Measurements from ENCODE around the gene CLIP2.
"Not testable (repeated sequence)": the region's sequence is repeated elsewhere in the genome, so short reads cannot be mapped to it uniquely, and the experiment has no call there.

Gene CLIP2

DNA sequence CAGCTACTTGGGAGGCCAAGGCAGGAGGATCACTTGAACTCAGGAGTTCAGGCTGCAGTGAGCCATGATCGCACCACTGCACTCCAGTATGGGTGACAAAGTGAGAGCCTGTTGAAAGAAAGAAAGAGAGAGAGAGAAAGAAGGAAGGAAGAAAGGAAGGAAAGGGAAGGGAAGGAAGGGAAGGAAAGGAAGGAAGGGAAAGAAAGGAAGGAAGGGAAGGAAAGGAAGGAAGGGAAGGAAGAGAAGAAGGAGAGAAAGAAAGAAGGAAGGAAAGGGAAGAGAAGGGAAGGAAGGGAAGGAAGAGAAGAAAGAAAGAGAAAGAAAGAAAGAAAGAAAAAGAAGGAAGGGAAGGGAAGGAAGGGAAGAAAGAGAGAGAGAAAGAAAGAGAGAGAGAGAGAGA lies 61.5 kb downstream of the CLIP2 start:
- TF ChIP-seq ZNF366 (tag by site-specific recombination; conservative IDR thresholded peaks at IDR 0.05) (peak; percentile 82), ZNF560 (tag by site-specific recombination; IDR thresholded peaks at IDR 0.05; ENCODE audit: borderline replicate concordance) (no peak), PRDM1 (tag by site-specific recombination; IDR thresholded peaks at IDR 0.05) (peak; percentile 87), ZNF621 (tag by site-specific recombination; IDR thresholded peaks at IDR 0.05) (no peak)
- no peaks in the 10 kb centered on the region for H3K4me1 ChIP-seq (ENCODE audit: control insufficient read depth, insufficient read depth, low read length)
- H3K9me3 ChIP-seq (ENCODE audit: control insufficient read depth, insufficient read depth, low read depth, low read length): no peaks in the 10 kb centered on the region
- peaks cover 0 to 4% of the 10 kb centered on the region in 2 experiments; a peak in 1 of 3 replicates for H3K36me3 ChIP-seq (ENCODE audit: control insufficient read depth in 2 of 2, insufficient read depth in 1 of 2, low read length in 2 of 2)
- CTCF ChIA-PET: no interaction called here
- no peak overlapping the region for H3K4me3 ChIP-seq (ENCODE audit: low read depth, low read length)
- POLR2A ChIA-PET: no interaction called here
- no peak overlapping the region for H3K27ac ChIP-seq (ENCODE audit: extremely low read depth, low read depth, low read length)

DNA sequence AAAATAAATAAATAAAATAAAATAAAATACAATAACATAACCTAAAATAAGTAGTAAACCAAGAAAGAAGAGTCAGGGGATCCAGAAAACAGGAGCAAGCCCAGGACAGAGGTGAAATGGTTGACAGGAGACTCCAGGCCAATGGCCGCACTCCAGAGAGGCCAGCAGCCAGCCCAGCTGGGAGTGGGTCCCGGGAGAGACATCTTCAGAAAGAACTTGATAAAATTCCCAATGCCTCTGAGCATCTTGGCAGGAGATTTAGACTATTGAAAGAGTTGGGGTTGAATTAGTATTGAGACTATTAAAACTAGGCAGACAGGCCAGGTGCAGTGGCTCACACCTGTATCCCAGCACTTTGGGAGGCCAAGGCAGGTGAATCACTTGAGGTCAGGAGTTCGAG lies 62.6 kb downstream of the CLIP2 start:
- Histone ChIP-seq H3K4me1 (ENCODE audit: control insufficient read depth, insufficient read depth, low read length) (no peaks in the 10 kb centered on the region), H3K4me3 (ENCODE audit: low read depth, low read length) (no peak overlapping the region), H3K27ac (ENCODE audit: extremely low read depth, low read depth, low read length) (no peak overlapping the region), H3K9me3 (ENCODE audit: control insufficient read depth, insufficient read depth, low read depth, low read length) (no peaks in the 10 kb centered on the region), H3K36me3 (ENCODE audit: control insufficient read depth in 2 of 2, insufficient read depth in 1 of 2, low read length in 2 of 2) (peaks cover 0 to 4% of the 10 kb centered on the region in 2 experiments; a peak in 1 of 3 replicates)
- ChIA-PET POLR2A (no interaction called here), CTCF (interaction anchor here (0.6 kb wide), 1 partner anchor 56 kb away, joined by 4 read pairs; no protein-coding TSS in a partner anchor)
- TF ChIP-seq ZNF221 (tag by site-specific recombination; IDR thresholded peaks at IDR 0.05; ENCODE audit: borderline replicate concordance) (no peak), ZNF132 (tag by site-specific recombination; IDR thresholded peaks at IDR 0.05; ENCODE audit: borderline replicate concordance) (no peak), FEZF1 (tag by site-specific recombination; IDR thresholded peaks at IDR 0.05) (no peak), ZSCAN30 (tag by site-specific recombination; IDR thresholded peaks at IDR 0.05) (no peak)
- TF ChIP-seq, protein P1, sequence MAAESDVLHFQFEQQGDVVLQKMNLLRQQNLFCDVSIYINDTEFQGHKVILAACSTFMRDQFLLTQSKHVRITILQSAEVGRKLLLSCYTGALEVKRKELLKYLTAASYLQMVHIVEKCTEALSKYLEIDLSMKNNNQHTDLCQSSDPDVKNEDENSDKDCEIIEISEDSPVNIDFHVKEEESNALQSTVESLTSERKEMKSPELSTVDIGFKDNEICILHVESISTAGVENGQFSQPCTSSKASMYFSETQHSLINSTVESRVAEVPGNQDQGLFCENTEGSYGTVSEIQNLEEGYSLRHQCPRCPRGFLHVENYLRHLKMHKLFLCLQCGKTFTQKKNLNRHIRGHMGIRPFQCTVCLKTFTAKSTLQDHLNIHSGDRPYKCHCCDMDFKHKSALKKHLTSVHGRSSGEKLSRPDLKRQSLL (tag by site-specific recombination; IDR thresholded peaks at IDR 0.05): no peak
- TF ChIP-seq, protein P2, sequence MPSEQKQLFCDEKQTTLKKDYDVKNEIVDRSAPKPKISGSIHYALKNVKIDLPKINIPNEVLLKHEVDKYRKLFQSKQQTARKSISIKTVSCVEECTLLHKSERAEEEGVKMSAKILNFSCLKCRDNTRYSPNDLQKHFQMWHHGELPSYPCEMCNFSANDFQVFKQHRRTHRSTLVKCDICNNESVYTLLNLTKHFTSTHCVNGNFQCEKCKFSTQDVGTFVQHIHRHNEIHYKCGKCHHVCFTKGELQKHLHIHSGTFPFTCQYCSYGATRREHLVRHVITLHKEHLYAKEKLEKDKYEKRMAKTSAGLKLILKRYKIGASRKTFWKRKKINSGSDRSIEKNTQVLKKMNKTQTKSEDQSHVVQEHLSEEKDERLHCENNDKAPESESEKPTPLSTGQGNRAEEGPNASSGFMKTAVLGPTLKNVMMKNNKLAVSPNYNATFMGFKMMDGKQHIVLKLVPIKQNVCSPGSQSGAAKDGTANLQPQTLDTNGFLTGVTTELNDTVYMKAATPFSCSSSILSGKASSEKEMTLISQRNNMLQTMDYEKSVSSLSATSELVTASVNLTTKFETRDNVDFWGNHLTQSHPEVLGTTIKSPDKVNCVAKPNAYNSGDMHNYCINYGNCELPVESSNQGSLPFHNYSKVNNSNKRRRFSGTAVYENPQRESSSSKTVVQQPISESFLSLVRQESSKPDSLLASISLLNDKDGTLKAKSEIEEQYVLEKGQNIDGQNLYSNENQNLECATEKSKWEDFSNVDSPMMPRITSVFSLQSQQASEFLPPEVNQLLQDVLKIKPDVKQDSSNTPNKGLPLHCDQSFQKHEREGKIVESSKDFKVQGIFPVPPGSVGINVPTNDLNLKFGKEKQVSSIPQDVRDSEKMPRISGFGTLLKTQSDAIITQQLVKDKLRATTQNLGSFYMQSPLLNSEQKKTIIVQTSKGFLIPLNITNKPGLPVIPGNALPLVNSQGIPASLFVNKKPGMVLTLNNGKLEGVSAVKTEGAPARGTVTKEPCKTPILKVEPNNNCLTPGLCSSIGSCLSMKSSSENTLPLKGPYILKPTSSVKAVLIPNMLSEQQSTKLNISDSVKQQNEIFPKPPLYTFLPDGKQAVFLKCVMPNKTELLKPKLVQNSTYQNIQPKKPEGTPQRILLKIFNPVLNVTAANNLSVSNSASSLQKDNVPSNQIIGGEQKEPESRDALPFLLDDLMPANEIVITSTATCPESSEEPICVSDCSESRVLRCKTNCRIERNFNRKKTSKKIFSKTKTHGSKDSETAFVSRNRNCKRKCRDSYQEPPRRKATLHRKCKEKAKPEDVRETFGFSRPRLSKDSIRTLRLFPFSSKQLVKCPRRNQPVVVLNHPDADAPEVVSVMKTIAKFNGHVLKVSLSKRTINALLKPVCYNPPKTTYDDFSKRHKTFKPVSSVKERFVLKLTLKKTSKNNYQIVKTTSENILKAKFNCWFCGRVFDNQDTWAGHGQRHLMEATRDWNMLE (tag by site-specific recombination; conservative IDR thresholded peaks at IDR 0.05; ENCODE audit: low read depth): no peak

DNA sequence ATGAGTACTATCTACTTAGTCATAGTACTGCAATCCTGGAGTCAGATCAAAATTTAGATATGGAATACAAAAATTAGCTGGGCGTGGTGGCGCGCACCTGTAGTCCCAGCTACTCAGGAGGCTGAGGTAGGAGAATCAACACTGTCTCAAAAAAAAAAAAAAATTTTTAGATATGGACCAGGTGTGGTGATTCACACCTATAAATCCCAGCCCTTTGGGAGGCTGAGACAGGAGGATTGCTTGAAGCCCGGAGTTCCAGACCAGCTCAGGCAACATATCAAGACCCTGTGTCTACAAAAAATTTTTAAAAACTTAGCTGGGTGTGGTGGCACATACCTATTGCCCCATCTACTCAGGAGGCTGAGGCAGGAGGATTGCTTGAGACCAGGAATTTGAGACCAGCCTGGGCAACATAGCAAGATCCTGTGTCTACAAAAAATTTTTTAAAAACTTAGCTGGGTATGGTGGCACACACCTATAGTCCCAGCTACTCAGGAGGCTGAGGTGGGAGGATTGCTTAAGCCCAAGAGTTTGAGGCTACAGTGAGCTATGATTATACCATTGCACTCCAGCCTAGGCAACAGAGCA lies 63.4 kb downstream of the CLIP2 start:
- not testable (repeated sequence) for H3K4me1 ChIP-seq (ENCODE audit: control insufficient read depth, insufficient read depth, low read length); H3K36me3 ChIP-seq (ENCODE audit: control insufficient read depth in 2 of 2, insufficient read depth in 1 of 2, low read length in 2 of 2); H3K9me3 ChIP-seq (ENCODE audit: control insufficient read depth, insufficient read depth, low read depth, low read length); H3K27ac ChIP-seq (ENCODE audit: extremely low read depth, low read depth, low read length); H3K4me3 ChIP-seq (ENCODE audit: low read depth, low read length)
- ChIA-PET CTCF (interaction anchor here (0.6 kb wide), 1 partner anchor 57 kb away, joined by 4 read pairs; no protein-coding TSS in a partner anchor), POLR2A (interaction anchor here (0.7 kb wide), 1 partner anchor 467 kb away, joined by 3 read pairs; no protein-coding TSS in a partner anchor)

DNA sequence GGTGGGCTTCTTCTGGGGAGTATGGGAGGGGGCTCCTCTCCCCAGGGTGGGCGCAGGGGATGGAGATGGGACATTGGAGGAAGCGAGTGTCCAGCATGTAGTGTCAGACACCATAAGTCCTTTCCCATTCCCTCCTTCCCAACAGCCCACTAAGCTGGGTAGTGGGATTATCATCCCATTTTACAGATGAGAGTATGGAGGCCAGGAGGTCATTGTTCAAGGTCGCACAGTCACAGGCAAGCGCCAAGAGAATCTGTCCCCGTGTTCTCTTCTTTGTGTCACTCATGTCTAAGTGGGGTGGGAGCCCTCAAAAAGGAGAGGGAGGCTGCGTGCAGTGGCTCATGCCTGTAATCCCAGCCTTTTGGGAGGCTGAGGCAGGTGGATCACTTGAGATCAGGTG lies 64.8 kb downstream of the CLIP2 start:
- POLR2A ChIA-PET: no interaction called here
- no peaks in the 10 kb centered on the region for H3K9me3 ChIP-seq (ENCODE audit: control insufficient read depth, insufficient read depth, low read depth, low read length)
- TF ChIP-seq ZNF140 (tag by site-specific recombination; IDR thresholded peaks at IDR 0.05) (no peak), ZNF132 (tag by site-specific recombination; IDR thresholded peaks at IDR 0.05; ENCODE audit: borderline replicate concordance) (no peak), SCRT2 (tag by site-specific recombination; IDR thresholded peaks at IDR 0.05) (no peak), ZBTB48 (tag by site-specific recombination; IDR thresholded peaks at IDR 0.05) (no peak), ZSCAN16 (tag by site-specific recombination; IDR thresholded peaks at IDR 0.05) (no peak), ZNF311 (tag by site-specific recombination; IDR thresholded peaks at IDR 0.05; ENCODE audit: borderline replicate concordance) (no peak), ZNF416 (tag by site-specific recombination; IDR thresholded peaks at IDR 0.05) (no peak)
- CTCF ChIA-PET: no interaction called here
- H3K27ac ChIP-seq (ENCODE audit: extremely low read depth, low read depth, low read length): no peak overlapping the region
- H3K4me3 ChIP-seq (ENCODE audit: low read depth, low read length): no peak overlapping the region
- H3K36me3 ChIP-seq (ENCODE audit: control insufficient read depth in 2 of 2, insufficient read depth in 1 of 2, low read length in 2 of 2): peaks cover 0 to 4% of the 10 kb centered on the region in 2 experiments; a peak in 2 of 3 replicates
- no peaks in the 10 kb centered on the region for H3K4me1 ChIP-seq (ENCODE audit: control insufficient read depth, insufficient read depth, low read length)

Data from HEK293 (cell line).